H1 (cell line): Measurements from ENCODE around the gene NDRG2. TPM values are rescaled to one million over a fixed set of nuclear protein-coding genes. Genes with fewer than 3 reads are reported as not detected.
A peak's percentile ranks its signal among the peaks of the same experiment; 100 is the strongest.

Experiments used
- CTCF ChIA-PET: fragments of 300-600 bp; sonication (Branson Sonifier 250); formaldehyde crosslinking; loops from one replicate; lab custom pipeline; 2021; ENCODE audit not compliant: partially characterized antibody; lab: Charles Lee
- POLR2A ChIA-PET: fragments of 300-600 bp; sonication (Branson Sonifier 250); formaldehyde crosslinking; loops from one replicate; lab custom pipeline; 2021; ENCODE audit warnings: inconsistent platforms; ENCODE audit not compliant: partially characterized antibody; lab: Charles Lee
- DNase-seq, 2 experiments: peaks; one replicate each; pipeline versions ENCODE4 v3.0.0 to v3.0.0-alpha.2; 2010 to 2022; ENCODE audit warnings: low spot score in 2 of 2, low read depth in 1 of 2, mixed read lengths in 1 of 2
- FAIRE-seq: peaks from 2 replicates; lab custom pipeline; 2011; peaks lifted over from hg19 to GRCh38; lab: Jason Lieb, UNC
- H2AFZ ChIP-seq: 2 replicates; pipeline ENCODE4 v1.8.1; 2012; ENCODE audit warnings: low read length, inconsistent platforms
- H2AK5ac ChIP-seq: 2 replicates; pipeline ENCODE4 v1.6.1; 2013; ENCODE audit warnings: low read depth, low read length
- H2BK120ac ChIP-seq: replicated peaks from 2 replicates; pipeline ENCODE3; 2013; ENCODE audit warnings: low read depth, low read length, inconsistent platforms
- H2BK12ac ChIP-seq: 2 replicates; pipeline ENCODE4 v1.6.1; 2013; ENCODE audit warnings: low read depth, low read length
- H2BK15ac ChIP-seq: 2 replicates; pipeline ENCODE4 v1.6.1; 2013; ENCODE audit warnings: low read length
- H2BK20ac ChIP-seq: 2 replicates; pipeline ENCODE4 v1.6.1; 2013; ENCODE audit warnings: low read length
- H2BK5ac ChIP-seq: 2 replicates; pipeline ENCODE4 v1.6.1; 2013; ENCODE audit warnings: low read depth, low read length
- H3K14ac ChIP-seq: 2 replicates; pipeline ENCODE4 v1.6.1; 2013; ENCODE audit warnings: inconsistent platforms; ENCODE audit not compliant: insufficient read length
- H3K18ac ChIP-seq: 2 replicates; pipeline ENCODE4 v1.6.1; 2013; ENCODE audit warnings: low read length; ENCODE audit errors: extremely low read depth
- H3K23ac ChIP-seq: 2 replicates; pipeline ENCODE4 v1.6.1; 2013; ENCODE audit warnings: inconsistent platforms; ENCODE audit not compliant: insufficient read length
- H3K23me2 ChIP-seq: 2 replicates; pipeline ENCODE4 v1.6.1; 2013; ENCODE audit warnings: low read depth, low read length
- H3K27ac ChIP-seq: 2 replicates; pipeline ENCODE4 v1.6.1; 2011; ENCODE audit warnings: low read depth, low read length, inconsistent platforms
- H3K27me3 ChIP-seq, 4 experiments: replicated peaks in 1 of 4; 1 replicate in 1 of 4; 2 replicates in 3 of 4; pipeline versions ENCODE4 v1.6.1 to v1.8.1; 2011 to 2013; ENCODE audit warnings: low read length in 3 of 4, mild to moderate bottlenecking in 3 of 4, inconsistent platforms in 2 of 4, mixed read lengths in 2 of 4, moderate library complexity in 1 of 4; ENCODE audit not compliant: control insufficient read depth in 3 of 4, insufficient read depth in 3 of 4; ENCODE audit errors: extremely low read depth in 1 of 4
- H3K36me3 ChIP-seq, 4 experiments: 2 replicates each; pipeline versions ENCODE4 v1.6.1 to v1.8.1; 2011 to 2013; ENCODE audit warnings: mild to moderate bottlenecking in 4 of 4, low read length in 3 of 4, moderate library complexity in 2 of 4, control low read depth in 1 of 4, inconsistent platforms in 1 of 4; ENCODE audit not compliant: insufficient read depth in 4 of 4, control insufficient read depth in 2 of 4
- H3K4ac ChIP-seq: replicated peaks from 2 replicates; pipeline ENCODE3; 2013; ENCODE audit warnings: low read length, low read depth, mixed read lengths, inconsistent platforms; ENCODE audit not compliant: insufficient read length
- H3K4me1 ChIP-seq, 4 experiments: replicated peaks in 1 of 4; 1 replicate in 1 of 4; 2 replicates in 3 of 4; pipeline versions ENCODE4 v1.6.1 to v1.8.1; 2011 to 2013; ENCODE audit warnings: low read length in 3 of 4, inconsistent platforms in 2 of 4, mixed read lengths in 1 of 4; ENCODE audit not compliant: insufficient read depth in 4 of 4, control insufficient read depth in 3 of 4
- H3K4me2 ChIP-seq, 2 experiments: 2 replicates each; pipeline versions ENCODE4 v1.6.1 to v1.8.1; 2011 to 2013; ENCODE audit warnings: low read depth in 2 of 2, low read length in 2 of 2, control low read depth in 1 of 2, inconsistent platforms in 1 of 2, mild to moderate bottlenecking in 1 of 2; ENCODE audit not compliant: insufficient read depth in 1 of 2
- H3K4me3 ChIP-seq, 4 experiments: fragments of 200-600, 300-600 bp in 1 of 4; sonication (generic), shearing (Covaris generic), sonication (Bioruptor Twin) in 1 of 4; 2 replicates each; pipeline versions ENCODE4 v1.5.1 to v1.8.1; 2011 to 2016; ENCODE audit warnings: low read length in 4 of 4, low read depth in 3 of 4, control low read depth in 2 of 4, inconsistent platforms in 2 of 4, mild to moderate bottlenecking in 2 of 4, mixed read lengths in 1 of 4, moderate library complexity in 1 of 4; ENCODE audit not compliant: insufficient read depth in 2 of 4; ENCODE audit errors: extremely low read depth in 1 of 4
- H3K56ac ChIP-seq: replicated peaks from 2 replicates; pipeline ENCODE3; 2013; ENCODE audit warnings: low read depth, mild to moderate bottlenecking, mixed read lengths, low read length, inconsistent platforms; ENCODE audit not compliant: insufficient read length
- H3K79me1 ChIP-seq: 2 replicates; pipeline ENCODE4 v1.6.1; 2013; ENCODE audit warnings: low read depth, low read length, control low read depth
- H3K79me2 ChIP-seq, 2 experiments: 2 replicates each; pipeline versions ENCODE4 v1.6.1 to v1.8.1; 2012 to 2013; ENCODE audit warnings: low read length in 2 of 2, mild to moderate bottlenecking in 2 of 2, inconsistent platforms in 1 of 2; ENCODE audit not compliant: insufficient read depth in 2 of 2, control insufficient read depth in 1 of 2
- H3K9ac ChIP-seq, 4 experiments: replicated peaks in 1 of 4; 1 replicate in 1 of 4; 2 replicates in 3 of 4; pipeline versions ENCODE4 v1.6.1 to v1.8.1; 2011 to 2013; ENCODE audit warnings: low read depth in 3 of 4, low read length in 3 of 4, control low read depth in 2 of 4, mild to moderate bottlenecking in 2 of 4, moderate library complexity in 2 of 4, inconsistent platforms in 1 of 4; ENCODE audit errors: extremely low read depth in 1 of 4
- H3K9me3 ChIP-seq, 2 experiments: 2 replicates each; pipeline versions ENCODE4 v1.6.1 to v1.8.1; 2012 to 2013; ENCODE audit warnings: mild to moderate bottlenecking in 2 of 2, moderate library complexity in 2 of 2, control low read depth in 1 of 2, inconsistent platforms in 1 of 2, low read depth in 1 of 2, low read length in 1 of 2, mixed read lengths in 1 of 2; ENCODE audit not compliant: insufficient read depth in 2 of 2
- H4K20me1 ChIP-seq, 2 experiments: replicated peaks in 1 of 2; 2 replicates each; pipeline versions ENCODE3 to v1.8.1; 2011 to 2013; ENCODE audit warnings: inconsistent platforms in 2 of 2, low read length in 2 of 2, mild to moderate bottlenecking in 1 of 2; ENCODE audit not compliant: insufficient read depth in 2 of 2, control insufficient read depth in 1 of 2
- H4K5ac ChIP-seq: 2 replicates; pipeline ENCODE4 v1.6.1; 2013; ENCODE audit warnings: low read length, low read depth, mixed read lengths, inconsistent platforms; ENCODE audit not compliant: insufficient read length
- H4K8ac ChIP-seq: 2 replicates; pipeline ENCODE4 v1.8.0; 2013; ENCODE audit warnings: mild to moderate bottlenecking, moderate library complexity, low read length, inconsistent platforms; ENCODE audit not compliant: insufficient read depth; ENCODE audit errors: extremely low read depth
- H4K91ac ChIP-seq: replicated peaks from 2 replicates; pipeline ENCODE3; 2013; ENCODE audit warnings: low read length, mixed read lengths, inconsistent platforms; ENCODE audit not compliant: insufficient read length
- CBX5 ChIP-seq: fragments of 300-800, 300-1000 bp; sonication (generic); IDR thresholded peaks from 2 replicates; pipeline ENCODE4 v1.7.1; 2016; ENCODE audit warnings: antibody characterized with exemption, low read length, low read depth
- CREB1 ChIP-seq: IDR thresholded peaks from 2 replicates; pipeline ENCODE4 v1.6.1; 2012; ENCODE audit warnings: inconsistent platforms
- EP300 ChIP-seq, 2 experiments: IDR thresholded peaks; 1 replicate in 1 of 2; 2 replicates in 1 of 2; pipeline ENCODE4 v1.6.1; 2011 to 2012; ENCODE audit warnings: low read depth in 2 of 2, low read length in 2 of 2, mild to moderate bottlenecking in 2 of 2, borderline replicate concordance in 1 of 2, inconsistent platforms in 1 of 2, moderate library complexity in 1 of 2
- NANOG ChIP-seq: IDR thresholded peaks from 2 replicates; pipeline ENCODE4 v1.6.1; 2011; ENCODE audit warnings: low read length, low read depth, mild to moderate bottlenecking, inconsistent platforms; ENCODE audit not compliant: insufficient read depth, poor library complexity, severe bottlenecking
- RBBP5 ChIP-seq: IDR thresholded peaks from 2 replicates; pipeline ENCODE4 v1.7.1; 2012; ENCODE audit warnings: low read depth, mild to moderate bottlenecking, inconsistent platforms, low read length, moderate library complexity, borderline replicate concordance
- SIN3A ChIP-seq, 2 experiments: IDR thresholded peaks in 1 of 2; conservative IDR thresholded peaks in 1 of 2; 2 replicates each; pipeline ENCODE4 v1.6.1; 2011 to 2012; ENCODE audit warnings: low read length in 2 of 2, improper control_type of control experiment in 1 of 2, low read depth in 1 of 2, mild to moderate bottlenecking in 1 of 2
- SIX5 ChIP-seq: IDR thresholded peaks from 2 replicates; pipeline ENCODE4 v1.6.1; 2011; ENCODE audit warnings: mild to moderate bottlenecking, low read depth, low read length
- SP4 ChIP-seq: IDR thresholded peaks from 2 replicates; pipeline ENCODE4 v1.6.1; 2012; ENCODE audit warnings: low read length, inconsistent platforms
- TEAD4 ChIP-seq: IDR thresholded peaks from 2 replicates; pipeline ENCODE4 v1.6.1; 2012; ENCODE audit warnings: low read depth, low read length, inconsistent platforms, mixed read lengths
- WGBS, 2 experiments: shearing (Covaris generic) in 1 of 2; methylation state at CpG; one replicate each; pipeline versions ENCODE4 v1.1.6 to v1.1.7; 2013 to 2015; ENCODE audit warnings: low lambda C conversion rate in 2 of 2, mixed read lengths in 2 of 2, inconsistent platforms in 1 of 2, low coverage in 1 of 2, missing lambda C conversion rate in 1 of 2; ENCODE audit not compliant: insufficient replicate concordance in 2 of 2, insufficient coverage in 1 of 2, insufficient read length in 1 of 2; ENCODE audit errors: extremely low coverage in 1 of 2, missing lambda C conversion rate in 1 of 2; 5-methylcytosine and 5-hydroxymethylcytosine counted together
- polyA plus RNA-seq, 7 experiments: library from polyadenylated mRNA; depleted of rRNA in 3 of 7; stranded (reverse) in 5 of 7; unstranded in 2 of 7; fragments of >200 nt in 5 of 7; fragments of 200-250 nt in 2 of 7; gene quantifications; 1 replicate in 5 of 7; 2 replicates in 1 of 7; 4 replicates in 1 of 7; pipeline versions ENCODE4 v1.2.1 to v1.2.3, GENCODE V29; 2011 to 2013; ENCODE audit warnings: missing spikeins in 2 of 7, mixed read lengths in 2 of 7
- total RNA-seq: library from RNA; stranded (reverse); fragmentation: NEBNext Ultra II Directional; extraction: Animal tissue kit (Norgen Biotek cat#: 25700); gene quantifications from 2 replicates; pipeline ENCODE4 v1.2.1, GENCODE V29; 2021
- TF ChIP-seq, protein P1 (sequence below): IDR thresholded peaks from 2 replicates; pipeline ENCODE4 v1.6.1; 2012; ENCODE audit warnings: inconsistent platforms

NDRG2 gene
- total and polyA plus RNA-seq, 2 of the 8 experiments (the other 6 are each of a cell fraction or from before 2014, with no cell fraction given): 29.9 to 48.6 TPM

DNA sequence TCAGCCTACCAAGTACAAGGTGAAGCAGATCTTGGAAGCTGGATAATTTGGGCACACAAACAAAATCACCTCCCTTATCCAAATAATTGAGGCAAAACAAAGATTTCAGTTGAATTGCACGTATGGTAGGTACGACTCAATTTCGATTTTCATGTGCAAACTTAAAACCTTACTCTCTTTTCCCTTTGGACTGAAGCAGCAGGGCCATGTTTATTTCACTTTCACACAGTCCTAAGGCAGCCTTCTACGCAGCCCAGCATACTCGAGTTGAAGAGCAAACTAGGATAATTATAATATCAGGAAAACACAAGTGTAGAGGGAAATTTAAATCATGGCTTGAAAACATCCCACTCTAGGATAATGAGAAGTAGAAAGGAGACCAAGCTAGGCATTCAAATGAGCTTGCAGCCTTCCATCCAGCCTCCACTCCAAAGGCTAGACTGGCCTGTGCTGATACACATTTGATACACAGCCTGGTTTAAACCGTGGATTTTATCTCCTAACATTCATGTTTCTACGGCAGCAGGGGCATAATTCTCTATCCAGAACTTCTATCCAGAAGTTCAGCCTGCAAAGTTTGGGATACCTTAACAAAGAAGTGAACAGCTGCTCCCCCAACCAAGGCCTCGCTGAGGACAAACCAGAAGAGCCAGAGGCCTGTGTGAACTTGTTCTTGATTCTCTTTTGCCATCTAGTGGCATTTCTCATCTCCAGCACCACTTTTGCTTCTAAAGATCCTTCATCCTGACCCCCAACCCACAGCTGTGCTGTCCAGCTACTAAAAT is 14.9 kb upstream of the NDRG2 start:
- peak overlapping the region; percentile 78; the same call in 1 of the 2 replicates for H2BK12ac ChIP-seq
- no peak overlapping the region for H4K8ac ChIP-seq
- H2BK120ac ChIP-seq: no peak overlapping the region
- CTCF ChIA-PET: interaction anchor here (0.6 to 7.2 kb wide), 37 partner anchors 8 to 349 kb away, joined by 3 to 371 read pairs (median 6); partner anchors contain the start of genes ARHGEF40, NDRG2, RNASE8 and SLC39A2
- H3K27me3 ChIP-seq: peaks cover 0 to 3% (median 0%) of the 10 kb centered on the region in 4 experiments; a peak in 1 of 7 replicates
- H3K18ac ChIP-seq: no peak overlapping the region
- H3K36me3 ChIP-seq: no peaks in the 10 kb centered on the region
- H3K4me3 ChIP-seq: no peak overlapping the region
- peak in 1 of 2 experiments; percentile 53 for DNase-seq
- peaks cover 2% of the 10 kb centered on the region; the same call in 1 of the 2 replicates for H3K23me2 ChIP-seq
- H3K27ac ChIP-seq: no peak overlapping the region
- no peak overlapping the region for H4K5ac ChIP-seq
- 0 out of 4 replicates have a peak overlapping the region, but pooled peaks of 1 of the 2 experiments have one; percentile 15 for H3K4me2 ChIP-seq
- H3K56ac ChIP-seq: no peak overlapping the region
- H3K9ac ChIP-seq: no peak overlapping the region
- 64% methylated on average over 8 of the region's 8 CpGs; no CpG with 5 or more reads in 1 of the 2 experiments for WGBS, 2 experiments
- H3K23ac ChIP-seq: no peak overlapping the region
- H3K9me3 ChIP-seq: no peaks in the 10 kb centered on the region
- H3K4ac ChIP-seq: no peak overlapping the region
- peak overlapping the region; percentile 66; the same call in 1 of the 2 replicates for H2BK15ac ChIP-seq
- H3K79me1 ChIP-seq: no peaks in the 10 kb centered on the region
- no peak overlapping the region for H2BK5ac ChIP-seq
- POLR2A ChIA-PET: interaction anchor here (0.9 to 4.4 kb wide), 14 partner anchors 9 to 50 kb away, joined by 3 to 36 read pairs (median 4); partner anchors contain the start of genes ARHGEF40, NDRG2 and TPPP2
- H2AFZ ChIP-seq: peak overlapping the region; percentile 68; the same call in 1 of the 2 replicates
- H3K79me2 ChIP-seq: no peaks in the 10 kb centered on the region
- H2AK5ac ChIP-seq: no peak overlapping the region
- peak; percentile 87 for FAIRE-seq
- H2BK20ac ChIP-seq: no peak overlapping the region; the same call in 1 of the 2 replicates
- H3K4me1 ChIP-seq: peaks cover 8 to 11% (median 10%) of the 10 kb centered on the region in 4 experiments; a peak in 6 of 7 replicates
- H4K20me1 ChIP-seq: no peaks in the 10 kb centered on the region
- no peak overlapping the region for H3K14ac ChIP-seq
- H4K91ac ChIP-seq: no peak overlapping the region
- TF ChIP-seq CBX5 (no peak), NANOG (no peak), EP300 (IDR thresholded peaks at IDR 0.05; ENCODE audit: borderline replicate concordance in 1 of 2, low read depth in 2 of 2, low read length in 2 of 2) (no peak), TEAD4 (no peak), SP4 (no peak), CREB1 (no peak), SIN3A (conservative IDR thresholded peaks at IDR 0.05 in 1 of 2, IDR thresholded peaks at IDR 0.05 in 1 of 2; ENCODE audit: low read depth in 1 of 2, low read length in 2 of 2) (0 out of 4 replicates have a peak, but pooled peaks of 1 of the 2 experiments have one; percentile 32), RBBP5 (no peak), SIX5 (no peak)
- TF ChIP-seq, protein P1, sequence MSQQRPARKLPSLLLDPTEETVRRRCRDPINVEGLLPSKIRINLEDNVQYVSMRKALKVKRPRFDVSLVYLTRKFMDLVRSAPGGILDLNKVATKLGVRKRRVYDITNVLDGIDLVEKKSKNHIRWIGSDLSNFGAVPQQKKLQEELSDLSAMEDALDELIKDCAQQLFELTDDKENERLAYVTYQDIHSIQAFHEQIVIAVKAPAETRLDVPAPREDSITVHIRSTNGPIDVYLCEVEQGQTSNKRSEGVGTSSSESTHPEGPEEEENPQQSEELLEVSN: no peak
